Hippocampal formation (tissue), 2 donors: ENCODE data around the gene MYMX.

Experiments
- DNase-seq, 2 donors: peaks; one replicate each; lab custom pipeline; 2025; lab: John Stamatoyannopoulos, UW

MYMX gene

GRCh38 chr6:44232676-44233566 is 16.2 kb downstream of the MYMX start:
- no peak for DNase-seq

GRCh38 chr6:44233567-44234100 is 16.9 kb downstream of the MYMX start:
- DNase-seq = no peak

GRCh38 chr6:44234101-44235025 is 17.6 kb downstream of the MYMX start:
- DNase-seq = peak; percentile 86 to 87

DNA sequence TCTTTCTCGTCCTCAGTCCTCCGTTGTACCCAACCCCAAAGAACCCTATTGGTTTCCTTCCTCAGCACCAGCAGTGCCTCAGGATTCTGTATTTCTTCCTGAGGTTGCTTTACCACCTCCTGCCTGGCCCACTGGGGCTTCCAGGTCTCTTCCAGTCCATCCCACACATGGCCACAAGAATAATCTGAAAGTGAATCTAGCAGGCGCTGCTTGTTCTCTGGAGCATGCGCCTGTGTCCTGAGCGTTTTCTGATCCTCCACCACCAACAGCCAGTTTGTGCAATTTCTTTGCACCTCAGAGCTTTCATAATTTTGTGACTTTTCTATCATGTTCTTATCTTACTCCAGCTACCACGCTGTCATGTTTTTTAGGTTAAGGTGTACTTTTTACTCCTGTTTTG is 18.5 kb downstream of the MYMX start:
- DNase-seq = no peak

DNA sequence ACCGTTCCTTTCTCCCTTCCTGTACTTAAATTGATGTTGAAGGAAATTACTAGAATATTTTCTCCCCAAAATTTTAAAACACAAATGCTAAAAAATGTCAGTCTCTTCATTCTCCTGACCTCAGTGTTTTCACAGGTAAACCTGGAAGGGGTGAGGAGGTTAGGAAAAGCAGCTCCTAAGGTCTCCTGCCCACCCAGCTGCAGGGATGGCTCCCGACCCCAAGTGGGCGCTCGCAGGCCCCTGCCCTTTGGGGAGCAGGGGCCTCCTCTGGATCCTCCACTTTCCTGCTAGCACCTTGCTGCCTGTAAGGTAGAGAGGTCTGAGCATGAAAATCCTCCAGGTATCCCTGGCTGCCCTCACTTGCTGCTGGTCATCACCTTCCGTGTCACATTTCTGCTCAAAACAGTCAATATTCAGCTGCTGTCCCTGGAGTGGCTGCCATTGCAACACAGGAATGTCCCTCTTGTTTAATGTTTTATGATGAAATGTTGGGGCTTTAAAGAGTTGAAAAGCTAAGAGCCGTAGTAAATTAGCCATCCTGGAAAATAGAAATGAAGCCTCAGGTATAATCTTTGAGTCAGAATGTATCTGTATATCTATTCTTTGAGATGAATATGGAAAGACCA is 19.3 kb downstream of the MYMX start:
- DNase-seq = no peak

- peak; percentile 52 to 69 for DNase-seq
These were observed 20.5 kb downstream of the MYMX start for GRCh38 chr6:44237021-44237812.

DNA sequence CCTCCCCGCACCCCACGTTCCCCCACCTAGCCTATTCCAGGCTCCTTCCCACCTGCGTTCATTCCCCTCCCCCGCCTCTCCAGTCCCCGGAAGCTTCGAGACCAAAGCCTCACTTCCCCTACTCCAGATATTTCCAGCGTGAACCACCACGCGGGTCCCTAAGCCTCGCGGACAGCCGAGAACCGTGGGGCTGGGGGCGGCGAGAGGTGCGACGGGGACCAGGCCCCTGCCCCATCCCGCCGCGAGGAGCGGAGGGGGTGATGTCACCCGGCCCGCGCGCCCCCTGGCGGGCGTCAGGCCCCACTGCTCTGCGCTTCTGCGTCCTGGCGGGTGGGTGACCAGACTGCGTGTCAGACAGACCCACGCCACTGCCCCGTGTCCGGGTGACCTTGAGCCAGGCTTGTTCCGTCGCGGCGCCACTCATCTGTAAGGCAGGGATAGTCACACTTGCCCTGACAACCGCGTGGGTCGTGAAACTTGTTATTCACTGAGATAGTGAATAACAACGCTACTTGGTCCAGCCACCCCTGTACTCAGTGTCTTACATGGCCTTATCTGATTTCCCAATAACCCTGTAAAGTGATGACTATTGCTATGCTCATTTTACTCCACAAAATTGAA is 21.2 kb downstream of the MYMX start:
- peak; percentile 38 to 79 for DNase-seq

GRCh38 chr6:44238687-44239350 is 22.1 kb downstream of the MYMX start:
- no peak for DNase-seq

DNA sequence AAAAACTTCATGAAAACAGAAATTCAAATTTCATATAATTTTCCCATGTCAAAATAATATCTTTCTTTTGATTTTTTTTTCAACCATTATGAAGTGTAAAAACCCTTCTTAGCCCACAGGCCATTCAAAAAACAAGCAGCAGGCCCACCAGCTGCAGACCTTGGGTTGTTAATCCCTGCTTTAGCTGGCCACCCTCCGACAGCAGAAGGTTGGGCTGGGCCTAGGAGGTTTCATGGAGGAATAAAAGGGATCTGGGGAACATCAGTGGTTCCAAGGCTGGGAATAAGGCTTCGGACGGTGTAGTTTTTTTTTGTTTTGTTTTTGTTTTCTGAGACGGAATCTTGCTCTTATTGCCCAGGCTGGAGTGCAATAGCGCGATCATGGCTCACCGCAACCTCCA is 26.6 kb downstream of the MYMX start:
- no peak for DNase-seq

DNA sequence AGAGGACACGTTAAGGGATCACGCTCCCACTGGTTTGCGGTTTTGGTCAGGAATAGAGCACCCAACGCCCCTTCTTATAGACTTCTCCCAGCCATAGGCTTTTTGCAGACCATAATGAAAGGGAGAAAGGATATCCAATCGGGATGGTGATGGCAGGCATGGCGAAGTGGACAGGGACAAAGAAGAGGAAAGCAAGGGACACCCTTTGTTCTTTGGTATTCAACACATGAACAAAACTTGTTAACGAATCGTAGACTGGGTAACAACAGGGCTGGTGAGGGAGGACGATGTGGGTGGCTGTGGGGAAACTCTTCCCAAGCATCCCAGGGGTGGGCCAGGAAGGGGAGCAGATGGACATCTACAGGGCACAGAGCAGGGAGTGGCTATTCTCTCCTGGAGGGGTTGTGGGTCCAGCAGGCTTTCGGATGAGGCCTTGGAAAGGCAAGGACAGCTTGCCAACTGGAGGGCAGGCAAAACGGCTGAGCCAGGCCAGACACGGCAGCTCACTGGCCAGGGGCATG is 28.7 kb downstream of the MYMX start:
- DNase-seq = no peak

GRCh38 chr6:44245912-44246662 is 29.4 kb downstream of the MYMX start:
- peak; percentile 75 to 81 for DNase-seq

DNA sequence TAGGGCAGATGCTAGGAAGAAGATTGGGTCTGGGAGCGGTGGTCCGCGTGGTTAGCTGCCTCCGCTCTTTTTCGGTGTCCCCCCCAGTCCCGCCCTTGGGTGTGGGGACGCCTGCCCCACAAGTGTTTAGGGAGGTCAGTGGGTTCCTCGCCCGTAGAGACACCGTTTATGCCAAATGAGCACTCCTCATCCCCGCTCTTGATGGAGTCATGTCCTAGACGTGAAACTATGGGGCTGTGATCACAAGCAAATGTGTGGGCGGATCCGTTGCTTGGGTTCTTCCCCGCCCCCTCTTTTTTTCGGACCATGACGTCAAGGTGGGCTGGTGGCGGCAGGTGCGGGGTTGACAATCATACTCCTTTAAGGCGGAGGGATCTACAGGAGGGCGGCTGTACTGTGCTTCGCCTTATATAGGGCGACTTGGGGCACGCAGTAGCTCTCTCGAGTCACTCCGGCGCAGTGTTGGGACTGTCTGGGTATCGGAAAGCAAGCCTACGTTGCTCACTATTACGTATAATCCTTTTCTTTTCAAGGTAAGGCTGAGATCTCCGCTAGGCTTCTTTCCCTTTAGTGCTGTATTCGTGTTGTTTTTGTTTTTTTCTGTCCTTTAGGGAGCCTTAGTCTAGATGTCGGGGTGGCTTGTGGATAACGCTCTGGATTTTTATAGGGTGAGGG is 30.1 kb downstream of the MYMX start, which contains the start of gene HSP90AB1:
HSP90AB1 (plus strand) TSS at position 439 of the 675 bp plus-strand sequence. CDS start 1,529 bp downstream, outside the sequence.
- peak; percentile 88 to 95 for DNase-seq

- DNase-seq = peak in 1 of 2 donors; percentile 60
These were observed 30.9 kb downstream of the MYMX start for GRCh38 chr6:44247338-44248302.

GRCh38 chr6:44248579-44248978 is 31.9 kb downstream of the MYMX start:
- DNase-seq = no peak

DNA sequence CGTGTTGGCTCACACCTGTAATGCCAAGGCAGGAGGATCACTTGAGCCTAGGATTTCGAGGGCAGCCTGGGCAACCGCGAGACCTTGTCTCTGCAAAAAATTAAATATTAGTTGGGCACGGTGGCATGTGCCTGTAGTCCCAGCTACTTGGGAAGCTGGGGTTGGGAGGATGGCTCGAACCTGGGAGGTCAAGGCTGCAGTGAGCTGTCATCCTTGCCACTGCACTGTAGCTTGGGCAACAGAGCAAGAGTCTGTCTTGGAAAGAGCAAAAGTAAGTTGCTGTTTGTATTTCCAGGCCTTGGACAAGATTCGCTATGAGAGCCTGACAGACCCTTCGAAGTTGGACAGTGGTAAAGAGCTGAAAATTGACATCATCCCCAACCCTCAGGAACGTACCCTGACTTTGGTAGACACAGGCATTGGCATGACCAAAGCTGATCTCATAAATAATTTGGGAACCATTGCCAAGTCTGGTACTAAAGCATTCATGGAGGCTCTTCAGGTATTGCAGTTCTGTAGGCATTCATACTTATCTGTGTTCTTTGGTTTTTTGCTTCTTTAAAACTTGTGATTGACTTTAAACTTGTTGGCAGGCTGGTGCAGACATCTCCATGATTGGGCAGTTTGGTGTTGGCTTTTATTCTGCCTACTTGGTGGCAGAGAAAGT is 32.5 kb downstream of the MYMX start:
- DNase-seq = no peak

- DNase-seq = no peak
These were observed 33.5 kb downstream of the MYMX start for GRCh38 chr6:44250067-44250717.
